Heart left ventricle (tissue), 13 donors: ENCODE data around the gene MED25.

Source experiments
- CTCF ChIP-seq, 12 donors: fragments of 200-600 bp; sonication (generic) in 4 of 12; IDR thresholded peaks; one replicate each; pipeline versions ENCODE4 v1.5.0 to v1.8.0; 2018 to 2022; ENCODE audit warnings: antibody characterized with exemption in 12 of 12, mild to moderate bottlenecking in 5 of 12
- POLR2A ChIP-seq, 2 donors: fragments of 450-650 bp; IDR thresholded peaks; one replicate each; pipeline ENCODE4 v1.6.1; 2017; ENCODE audit warnings: antibody characterized with exemption in 2 of 2, mild to moderate bottlenecking in 2 of 2, moderate library complexity in 2 of 2
- donor health status: ischemic (EF 13 %, LVEDD 7.1; RV severe dilation, severe dysfunction).
- donor health status: DM: no; HTN: yes; CAD: no.
- donor health status: DM: no; HTN: no; CAD: no.
- donor health status: ischemic (EF 25% LVEDD 6.9; RV normal size, moderate dysfunction).
- donor health status: ischemic (EF 25% LVEDD 5.7; RV mildly dilated, moderate dysfunction).
- donor health status: ischemic (EF 35%, LVEDD 5.7; RV mildly dilated, moderate dysfunction).
- donor health status: nonischemic (EF 11% LVEDD 7.7; RV severe dilation, severe dysfunction).
- donor health status: DM: yes; HTN: yes; CAD: no.
- donor health status: PGD.
- donor health status: ischemic (EF 29% LVEDD 5.4; RV normal size, mild dysfunction).
- donor health status: nonischemic (EF 23%, LVEDD 6.1; RV moderate dilation, normal function).

GRCh38 chr19:49857061-49857837 lies 39.2 kb downstream of the MED25 start:
- TF ChIP-seq POLR2A (IDR thresholded peaks at IDR 0.05): no peak
- no peak for TF ChIP-seq CTCF (IDR thresholded peaks at IDR 0.05)
